GM12892 (cell line): ENCODE measurements around the gene VANGL1.
"Not testable (repeated sequence)": the region's sequence is repeated elsewhere in the genome, so short reads cannot be mapped to it uniquely, and the experiment has no call there.

ENCODE experiments used
- DNase-seq: peaks from one replicate; pipeline ENCODE4 v3.0.0; 2011; ENCODE audit not compliant: insufficient read length
- FAIRE-seq: peaks from 2 replicates; lab custom pipeline; 2011; peaks lifted over from hg19 to GRCh38; lab: Jason Lieb, UNC
- POLR2A ChIP-seq: IDR thresholded peaks from 2 replicates; pipeline ENCODE4 v1.6.1; 2011; ENCODE audit warnings: low read depth, low read length, control low read depth
- POLR2AphosphoS5 ChIP-seq: IDR thresholded peaks from 2 replicates; pipeline ENCODE4 v1.6.1; 2011; ENCODE audit warnings: low read depth, low read length, control low read depth
- TAF1 ChIP-seq: IDR thresholded peaks from 2 replicates; pipeline ENCODE4 v1.6.1; 2011; ENCODE audit warnings: low read depth, mild to moderate bottlenecking, control low read depth, low read length, borderline replicate concordance

The VANGL1 gene

DNA sequence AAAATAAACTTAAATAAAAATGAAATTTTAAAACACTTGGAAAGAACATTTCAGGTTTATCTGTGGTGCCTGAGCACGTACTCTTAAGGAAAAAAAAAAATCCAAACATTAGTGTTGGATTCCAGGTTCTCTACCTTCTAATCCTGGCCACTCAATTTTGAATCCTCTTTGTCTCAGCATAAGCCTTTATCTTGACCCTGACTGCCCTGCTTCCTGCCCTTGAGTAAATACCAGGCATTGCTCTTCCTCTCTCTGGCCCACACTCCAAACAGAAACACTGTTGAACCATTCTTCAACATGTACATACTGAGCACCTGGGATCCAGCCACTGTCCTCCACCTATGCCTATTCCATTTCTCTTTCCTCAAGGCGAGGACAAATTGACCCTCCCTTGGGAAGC lies 11.4 kb upstream of the VANGL1 start:
- no peak for TF ChIP-seq POLR2AphosphoS5
- no peak for TF ChIP-seq TAF1
- TF ChIP-seq POLR2A, result no peak
- no peak for DNase-seq
- no peak for FAIRE-seq

GRCh38 chr1:115632251-115633026 lies 9.3 kb upstream of the VANGL1 start:
- FAIRE-seq (no peak), DNase-seq (no peak)
- no peak for TF ChIP-seq TAF1
- no peak for TF ChIP-seq POLR2AphosphoS5
- TF ChIP-seq POLR2A, result no peak

- DNase-seq, FAIRE-seq: not testable (repeated sequence)
Measured at GRCh38 chr1:115633606-115634005, 8.2 kb upstream of the VANGL1 start.

GRCh38 chr1:115637247-115637646 lies 4.5 kb upstream of the VANGL1 start:
- FAIRE-seq, DNase-seq: not testable (repeated sequence)

GRCh38 chr1:115640384-115640783 lies 1.4 kb upstream of the VANGL1 start:
- no peak for DNase-seq
- TF ChIP-seq POLR2A, result no peak
- TF ChIP-seq TAF1, result no peak
- no peak for TF ChIP-seq POLR2AphosphoS5

DNA sequence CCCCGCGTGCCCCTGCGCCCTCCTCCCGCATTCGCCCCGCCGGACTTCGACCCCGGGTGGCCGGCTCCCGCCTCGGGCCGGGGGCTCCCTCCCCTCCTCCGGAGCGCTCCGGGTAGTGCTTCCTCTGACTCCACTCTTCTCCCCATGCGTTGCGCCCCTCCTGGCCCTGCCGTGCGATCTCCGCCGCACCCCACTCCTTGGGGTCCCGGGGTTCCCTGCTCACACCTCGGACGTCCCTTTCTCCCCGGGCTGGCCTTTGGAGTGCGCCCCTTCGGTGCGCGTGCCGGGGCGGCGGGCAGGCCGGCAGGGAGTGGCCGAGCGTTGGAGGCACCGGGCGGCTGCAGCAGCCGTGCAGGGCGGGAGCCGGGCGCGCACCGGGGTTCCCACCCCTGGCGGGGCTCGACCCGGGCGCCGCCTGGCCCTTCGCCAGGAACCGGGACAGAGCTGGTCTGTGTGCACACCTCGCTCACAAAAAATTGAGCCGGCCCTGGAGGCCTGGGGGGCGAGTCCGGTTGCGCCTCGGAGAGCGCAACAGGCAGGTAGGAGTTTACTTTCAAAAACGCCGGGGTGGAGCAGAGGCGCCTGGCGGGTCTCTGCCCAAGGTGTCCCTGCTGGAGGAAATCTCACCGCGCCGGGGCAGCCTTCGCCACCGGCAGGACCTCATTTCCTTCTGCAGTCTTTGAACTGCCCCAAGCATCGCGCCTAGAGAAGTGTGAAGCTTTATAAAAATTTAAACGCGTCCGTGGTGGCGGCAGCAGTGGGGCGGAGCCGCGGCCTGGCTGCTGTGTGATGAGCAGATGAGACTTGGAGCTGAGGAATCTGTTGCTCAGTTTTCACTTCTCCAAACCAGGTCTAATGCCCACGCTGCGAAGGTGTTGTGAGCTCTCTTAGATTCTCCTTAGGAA lies 650 bp downstream of the VANGL1 start:
- TF ChIP-seq TAF1 (no peak), POLR2AphosphoS5 (no peak), POLR2A (no peak)
- FAIRE-seq, result no peak
- peak; percentile 57 for DNase-seq

More at GRCh38 chr1:115640384-115640783, 1.4 kb upstream of the VANGL1 start:
- FAIRE-seq, result no peak

- no peak for DNase-seq
- no peak for TF ChIP-seq TAF1
- TF ChIP-seq POLR2A, result no peak
- TF ChIP-seq POLR2AphosphoS5, result no peak
- no peak for FAIRE-seq
Measured at GRCh38 chr1:115643225-115643624, 1.5 kb downstream of the VANGL1 start.

GRCh38 chr1:115643666-115644065 lies 1.9 kb downstream of the VANGL1 start:
- TF ChIP-seq TAF1, result no peak
- no peak for TF ChIP-seq POLR2A
- no peak for TF ChIP-seq POLR2AphosphoS5
- FAIRE-seq, result no peak
- no peak for DNase-seq

DNA sequence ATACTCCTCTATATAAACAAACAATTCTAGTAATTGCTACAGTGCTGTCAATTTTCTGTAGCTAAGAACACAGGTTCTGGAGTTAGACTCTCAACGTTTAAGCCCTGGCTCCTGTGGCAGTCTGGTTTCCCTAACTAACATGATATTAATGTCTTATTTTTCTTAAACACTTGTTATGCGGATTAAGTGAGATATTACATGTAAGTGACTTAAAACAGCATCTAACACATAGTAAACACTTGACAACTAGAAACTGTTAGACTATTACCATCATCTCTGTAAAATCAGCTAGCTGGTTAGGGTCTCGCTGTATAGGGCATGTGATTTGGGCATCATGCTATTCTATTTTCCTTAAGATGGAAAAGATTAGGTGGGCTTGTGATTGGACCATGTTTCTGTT lies 2.3 kb downstream of the VANGL1 start:
- no peak for DNase-seq
- FAIRE-seq, result no peak
- TF ChIP-seq TAF1, result no peak
- no peak for TF ChIP-seq POLR2A
- TF ChIP-seq POLR2AphosphoS5, result no peak

- FAIRE-seq (no peak), DNase-seq (no peak)
- TF ChIP-seq TAF1, result no peak
- no peak for TF ChIP-seq POLR2A
- TF ChIP-seq POLR2AphosphoS5, result no peak
Measured at GRCh38 chr1:115647047-115647446, 5.3 kb downstream of the VANGL1 start.

- DNase-seq, result no peak
- FAIRE-seq, result no peak
- TF ChIP-seq POLR2AphosphoS5 (no peak), TAF1 (no peak), POLR2A (no peak)
Measured at GRCh38 chr1:115647507-115647906, 5.7 kb downstream of the VANGL1 start.

DNA sequence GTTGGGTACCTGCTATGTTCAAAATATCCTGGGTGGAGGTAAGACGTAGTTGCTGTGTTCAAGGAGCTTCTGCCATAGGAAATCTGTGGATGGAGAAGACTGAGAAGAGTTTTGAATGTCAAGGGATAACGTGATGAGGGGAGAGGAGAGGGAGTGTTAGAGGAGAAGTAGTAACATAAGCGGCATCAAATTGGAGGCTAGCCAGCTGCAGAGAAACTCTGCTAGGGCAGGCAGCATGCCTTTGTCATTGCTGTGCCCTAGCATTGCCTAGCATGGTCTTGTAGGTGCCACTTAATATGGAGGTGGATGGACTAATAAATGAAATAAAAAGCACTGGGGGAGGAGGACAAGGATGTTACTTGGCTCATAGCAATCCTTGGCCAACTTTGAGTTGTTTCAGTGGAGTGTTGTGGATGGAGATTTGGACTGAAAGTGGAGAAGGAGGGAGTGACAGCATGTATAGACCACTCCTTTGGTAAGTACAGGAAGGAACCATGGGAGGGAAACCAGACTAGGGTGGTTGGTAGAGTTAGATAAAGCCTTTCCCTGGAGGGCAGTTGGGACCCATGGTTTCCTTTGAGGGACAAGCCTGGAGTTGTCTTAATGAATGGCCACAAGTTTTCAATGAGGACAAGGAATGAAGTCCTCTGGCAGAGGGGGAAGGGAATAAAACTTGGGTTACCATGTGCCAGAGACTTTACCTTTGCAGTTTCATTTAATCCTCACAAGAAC lies 6.3 kb downstream of the VANGL1 start:
- TF ChIP-seq TAF1 (no peak), POLR2A (no peak), POLR2AphosphoS5 (no peak)
- no peak for FAIRE-seq
- no peak for DNase-seq
